Measurements from ENCODE around the gene CCR9.

Gene CCR9

GRCh38 chr3:45914362-45915058 is 28.2 kb downstream of the CCR9 start:
- no peak for DNase-seq (ENCODE audit: low read depth)
- H3K4me3 ChIP-seq (ENCODE audit: low read length), result no peak overlapping the region
- TF ChIP-seq CTCF (conservative IDR thresholded peaks at IDR 0.05; ENCODE audit: low read length), result no peak

GRCh38 chr3:45915059-45915439 is 28.7 kb downstream of the CCR9 start:
- DNase-seq (ENCODE audit: low read depth), result no peak
- TF ChIP-seq CTCF (conservative IDR thresholded peaks at IDR 0.05; ENCODE audit: low read length), result no peak
- H3K4me3 ChIP-seq (ENCODE audit: low read length), result no peak overlapping the region

- peak; percentile 86 for DNase-seq (ENCODE audit: low read depth)
- no peak overlapping the region; the same call in 1 of the 2 replicates for H3K4me3 ChIP-seq (ENCODE audit: low read length)
- TF ChIP-seq CTCF (conservative IDR thresholded peaks at IDR 0.05; ENCODE audit: low read length), result no peak
These were observed 29.3 kb downstream of the CCR9 start for GRCh38 chr3:45915518-45916231.

- DNase-seq (ENCODE audit: low read depth), result no peak
- no peak for TF ChIP-seq CTCF (conservative IDR thresholded peaks at IDR 0.05; ENCODE audit: low read length)
- H3K4me3 ChIP-seq (ENCODE audit: low read length), result no peak overlapping the region
These were observed 31.0 kb downstream of the CCR9 start for GRCh38 chr3:45917146-45917898.

GRCh38 chr3:45921158-45922038 is 35.1 kb downstream of the CCR9 start:
- no peak for TF ChIP-seq CTCF (conservative IDR thresholded peaks at IDR 0.05; ENCODE audit: low read length)
- DNase-seq (ENCODE audit: low read depth), result no peak

GRCh38 chr3:45922039-45922326 is 35.6 kb downstream of the CCR9 start:
- no peak for DNase-seq (ENCODE audit: low read depth)
- no peak overlapping the region for H3K4me3 ChIP-seq (ENCODE audit: low read length)
- no peak for TF ChIP-seq CTCF (conservative IDR thresholded peaks at IDR 0.05; ENCODE audit: low read length)

More at GRCh38 chr3:45921158-45922038, 35.1 kb downstream of the CCR9 start:
- H3K4me3 ChIP-seq (ENCODE audit: low read length), result no peak overlapping the region

All from AG10803 (cell line).